Measurements from ENCODE around the gene SLC8A1. TPM values are rescaled to one million over a fixed set of nuclear protein-coding genes. Genes with fewer than 3 reads are reported as not detected.

Gene SLC8A1
- total RNA-seq, 1 donor from 2014 or later = 5.7 TPM

DNA sequence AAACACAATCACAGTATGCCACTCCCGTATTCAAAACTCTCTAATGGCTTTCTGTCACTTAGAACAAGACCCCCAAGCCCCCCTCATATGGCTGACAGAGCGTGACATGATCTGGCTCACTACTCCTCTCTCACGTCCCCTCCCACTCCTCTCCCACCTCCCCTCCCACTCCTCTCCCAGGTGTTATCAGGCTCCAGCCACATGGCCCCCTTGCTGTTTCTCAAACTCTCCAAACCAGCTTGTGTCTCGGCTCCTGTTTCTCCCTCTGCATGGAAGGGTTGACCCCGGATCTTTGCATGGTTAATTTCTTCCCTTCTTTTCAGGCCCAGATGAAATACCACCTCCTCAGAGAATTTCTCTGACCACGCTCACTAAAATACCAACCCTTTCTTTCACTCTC lies 180.8 kb downstream of the SLC8A1 start:
- TF ChIP-seq, protein P1, sequence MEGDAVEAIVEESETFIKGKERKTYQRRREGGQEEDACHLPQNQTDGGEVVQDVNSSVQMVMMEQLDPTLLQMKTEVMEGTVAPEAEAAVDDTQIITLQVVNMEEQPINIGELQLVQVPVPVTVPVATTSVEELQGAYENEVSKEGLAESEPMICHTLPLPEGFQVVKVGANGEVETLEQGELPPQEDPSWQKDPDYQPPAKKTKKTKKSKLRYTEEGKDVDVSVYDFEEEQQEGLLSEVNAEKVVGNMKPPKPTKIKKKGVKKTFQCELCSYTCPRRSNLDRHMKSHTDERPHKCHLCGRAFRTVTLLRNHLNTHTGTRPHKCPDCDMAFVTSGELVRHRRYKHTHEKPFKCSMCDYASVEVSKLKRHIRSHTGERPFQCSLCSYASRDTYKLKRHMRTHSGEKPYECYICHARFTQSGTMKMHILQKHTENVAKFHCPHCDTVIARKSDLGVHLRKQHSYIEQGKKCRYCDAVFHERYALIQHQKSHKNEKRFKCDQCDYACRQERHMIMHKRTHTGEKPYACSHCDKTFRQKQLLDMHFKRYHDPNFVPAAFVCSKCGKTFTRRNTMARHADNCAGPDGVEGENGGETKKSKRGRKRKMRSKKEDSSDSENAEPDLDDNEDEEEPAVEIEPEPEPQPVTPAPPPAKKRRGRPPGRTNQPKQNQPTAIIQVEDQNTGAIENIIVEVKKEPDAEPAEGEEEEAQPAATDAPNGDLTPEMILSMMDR (IDR thresholded peaks at IDR 0.05; ENCODE audit: unreplicated experiment) = no peak
- Mint-ChIP-seq H3K36me3 (ENCODE audit: insufficient read depth) (no peaks in the 10 kb centered on the region), H3K4me3 (ENCODE audit: low read depth) (peak overlapping the region; percentile 3), H3K4me1 (ENCODE audit: low read depth) (peaks cover 16% of the 10 kb centered on the region), H3K27me3 (no peaks in the 10 kb centered on the region), H3K9me3 (ENCODE audit: low read depth) (no peaks in the 10 kb centered on the region), H3K27ac (peak overlapping the region; percentile 18)
- no peak for DNase-seq (ENCODE audit: low spot score, unreplicated experiment)

DNA sequence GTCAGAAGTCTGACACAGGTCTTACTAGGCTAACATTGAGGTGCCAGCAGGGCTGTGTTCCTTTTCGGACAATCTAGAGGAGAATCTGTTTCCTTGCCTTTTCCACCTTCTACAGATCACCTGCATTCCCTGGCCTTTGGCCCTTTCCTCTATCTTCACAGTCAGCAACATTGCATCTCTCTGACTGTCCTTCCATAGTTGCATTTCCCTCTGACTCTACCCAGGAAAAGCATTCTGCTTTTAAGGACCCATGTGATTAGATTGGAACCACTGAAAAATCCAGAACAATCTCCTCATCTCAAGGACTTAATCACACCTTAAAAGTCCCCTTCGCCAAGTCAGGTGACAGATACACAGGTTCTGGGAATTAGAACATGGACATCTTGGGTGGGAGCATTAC lies 181.5 kb downstream of the SLC8A1 start:
- Mint-ChIP-seq H3K4me3 (ENCODE audit: low read depth) (no peak overlapping the region), H3K27ac (peak overlapping the region; percentile 37), H3K9me3 (ENCODE audit: low read depth) (no peaks in the 10 kb centered on the region), H3K27me3 (no peaks in the 10 kb centered on the region), H3K36me3 (ENCODE audit: insufficient read depth) (no peaks in the 10 kb centered on the region), H3K4me1 (ENCODE audit: low read depth) (peaks cover 16% of the 10 kb centered on the region)
- no peak for DNase-seq (ENCODE audit: low spot score, unreplicated experiment)
- TF ChIP-seq, protein P1 (IDR thresholded peaks at IDR 0.05; ENCODE audit: unreplicated experiment) = no peak

DNA sequence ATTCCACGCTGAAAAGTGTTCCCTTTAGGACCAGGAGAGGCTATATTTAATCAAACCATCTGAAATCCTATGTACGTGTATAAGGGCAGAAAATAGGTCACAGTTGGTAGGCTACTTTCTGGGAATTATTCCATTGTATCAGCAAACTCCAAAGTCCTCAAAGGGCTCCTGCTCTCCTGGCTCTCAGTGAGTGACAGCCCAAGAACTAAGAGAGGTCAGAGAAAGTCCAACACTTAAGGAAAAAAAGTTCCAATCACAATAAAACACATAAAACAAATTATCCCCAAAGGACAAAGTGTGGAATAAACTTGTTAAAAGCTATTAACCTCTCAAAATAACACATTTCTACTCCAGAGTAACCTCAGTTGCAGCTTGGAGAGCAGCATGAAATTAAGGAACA lies 183.3 kb downstream of the SLC8A1 start:
- Mint-ChIP-seq H3K9me3 (ENCODE audit: low read depth) (no peaks in the 10 kb centered on the region), H3K27me3 (no peaks in the 10 kb centered on the region), H3K27ac (no peak overlapping the region), H3K4me1 (ENCODE audit: low read depth) (peaks cover 16% of the 10 kb centered on the region), H3K4me3 (ENCODE audit: low read depth) (no peak overlapping the region), H3K36me3 (ENCODE audit: insufficient read depth) (no peaks in the 10 kb centered on the region)
- no peak for DNase-seq (ENCODE audit: low spot score, unreplicated experiment)
- TF ChIP-seq, protein P1 (IDR thresholded peaks at IDR 0.05; ENCODE audit: unreplicated experiment) = no peak

DNA sequence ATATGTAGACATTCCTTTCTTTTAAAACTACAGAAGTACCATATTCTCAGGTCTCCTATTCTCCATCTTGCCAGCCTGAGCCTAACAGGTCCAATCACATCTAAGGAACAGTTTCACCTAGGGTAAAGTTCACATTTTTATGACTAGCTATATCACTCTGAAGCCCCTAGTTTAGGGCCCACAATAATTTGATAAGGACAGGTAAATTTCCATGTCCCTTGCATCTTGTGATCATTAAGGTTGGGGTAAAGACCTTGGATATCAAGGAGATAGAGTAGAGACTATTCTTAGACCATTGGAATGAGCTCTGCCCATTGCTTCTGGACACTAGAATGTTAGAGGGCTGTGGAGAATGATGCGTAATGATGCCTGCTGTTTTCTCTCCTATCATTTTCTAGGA lies 185.7 kb downstream of the SLC8A1 start:
- Mint-ChIP-seq H3K9me3 (ENCODE audit: low read depth) (peaks cover 3% of the 10 kb centered on the region), H3K4me3 (ENCODE audit: low read depth) (no peak overlapping the region), H3K4me1 (ENCODE audit: low read depth) (peaks cover 6% of the 10 kb centered on the region), H3K36me3 (ENCODE audit: insufficient read depth) (no peaks in the 10 kb centered on the region), H3K27me3 (no peaks in the 10 kb centered on the region), H3K27ac (no peak overlapping the region)
- TF ChIP-seq, protein P1 (IDR thresholded peaks at IDR 0.05; ENCODE audit: unreplicated experiment) = no peak
- DNase-seq (ENCODE audit: low spot score, unreplicated experiment) = no peak

DNA sequence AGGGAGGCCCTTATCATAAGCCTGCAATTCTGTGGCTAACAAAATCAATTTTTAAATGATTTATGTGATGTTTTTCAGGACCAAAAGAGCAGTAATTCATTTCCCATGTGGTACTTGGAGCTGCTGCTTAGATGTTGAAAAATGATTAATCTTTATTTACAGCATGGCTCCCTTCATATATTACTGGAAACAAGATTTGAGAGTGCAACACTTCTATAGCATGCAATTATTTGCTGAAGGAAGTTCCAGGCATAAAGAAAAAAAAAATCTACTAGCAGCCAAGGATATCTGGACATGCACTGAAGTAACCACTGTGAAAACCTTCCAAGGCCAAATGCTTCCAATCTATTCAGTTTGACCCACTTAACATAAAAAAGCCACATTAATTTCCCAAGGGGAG lies 186.3 kb downstream of the SLC8A1 start:
- no peak for DNase-seq (ENCODE audit: low spot score, unreplicated experiment)
- Mint-ChIP-seq H3K36me3 (ENCODE audit: insufficient read depth) (no peaks in the 10 kb centered on the region), H3K27ac (no peak overlapping the region), H3K9me3 (ENCODE audit: low read depth) (peaks cover 3% of the 10 kb centered on the region), H3K4me1 (ENCODE audit: low read depth) (peaks cover 3% of the 10 kb centered on the region), H3K4me3 (ENCODE audit: low read depth) (no peak overlapping the region), H3K27me3 (no peaks in the 10 kb centered on the region)
- TF ChIP-seq, protein P1 (IDR thresholded peaks at IDR 0.05; ENCODE audit: unreplicated experiment) = no peak

Measured in progenitor cell of endocrine pancreas (in vitro differentiated cells).